ENCODE results near the gene NKPD1.

GRCh38 chr19:45180936-45181335 is 20.2 kb upstream of the NKPD1 start:
- no peak for TF ChIP-seq CTCF (IDR thresholded peaks at IDR 0.05)
- no peak for TF ChIP-seq POLR2A (IDR thresholded peaks at IDR 0.05)
